HG03354 (cell line): ENCODE data around the gene ATP6V0A4.
"Not testable (repeated sequence)": the region's sequence is repeated elsewhere in the genome, so short reads cannot be mapped to it uniquely, and the experiment has no call there.

Experiments used
- ATAC-seq: cut with Tn5 transposase; IDR thresholded peaks from one replicate; pipeline ENCODE4 v1.9.1; 2021; ENCODE audit warnings: mild to moderate bottlenecking; ENCODE audit not compliant: unreplicated experiment, poor library complexity, severe bottlenecking

ATP6V0A4 gene

GRCh38 chr7:138809346-138809745 is 11.3 kb upstream of the ATP6V0A4 start:
- no peak for ATAC-seq

GRCh38 chr7:138804618-138805017 is 6.6 kb upstream of the ATP6V0A4 start:
- ATAC-seq: no peak

GRCh38 chr7:138802706-138803105 is 4.7 kb upstream of the ATP6V0A4 start:
- no peak for ATAC-seq

GRCh38 chr7:138801256-138801655 is 3.3 kb upstream of the ATP6V0A4 start:
- no peak for ATAC-seq

- no peak for ATAC-seq
Observed at GRCh38 chr7:138799336-138800000, 1.5 kb upstream of the ATP6V0A4 start.

- no peak for ATAC-seq
Observed at GRCh38 chr7:138798836-138799235, 840 bp upstream of the ATP6V0A4 start.

GRCh38 chr7:138797046-138797445 is 950 bp downstream of the ATP6V0A4 start:
- not testable (repeated sequence) for ATAC-seq

GRCh38 chr7:138796038-138796615 is 1.9 kb downstream of the ATP6V0A4 start:
- ATAC-seq: no peak

- no peak for ATAC-seq
Observed at GRCh38 chr7:138785587-138786437, 12.2 kb downstream of the ATP6V0A4 start.

- no peak for ATAC-seq
Observed at GRCh38 chr7:138784692-138785091, 13.3 kb downstream of the ATP6V0A4 start.

- no peak for ATAC-seq
Observed at GRCh38 chr7:138781004-138781403, 17.0 kb downstream of the ATP6V0A4 start.

GRCh38 chr7:138776166-138776833 is 21.7 kb downstream of the ATP6V0A4 start:
- ATAC-seq: no peak

GRCh38 chr7:138773817-138774216 is 24.2 kb downstream of the ATP6V0A4 start:
- no peak for ATAC-seq

GRCh38 chr7:138773176-138773575 is 24.8 kb downstream of the ATP6V0A4 start:
- no peak for ATAC-seq

GRCh38 chr7:138770904-138771303 is 27.1 kb downstream of the ATP6V0A4 start:
- ATAC-seq: no peak

- no peak for ATAC-seq
Observed at GRCh38 chr7:138768241-138768640, 29.8 kb downstream of the ATP6V0A4 start.

- ATAC-seq: no peak
Observed at GRCh38 chr7:138756591-138757242, 41.3 kb downstream of the ATP6V0A4 start.

- no peak for ATAC-seq
Observed at GRCh38 chr7:138755842-138756590, 42.0 kb downstream of the ATP6V0A4 start.

GRCh38 chr7:138755331-138755747 is 42.7 kb downstream of the ATP6V0A4 start:
- no peak for ATAC-seq
